ENCODE data around the gene PRM3.

PRM3 gene

GRCh38 chr16:11259655-11260595, 13.5 kb downstream of the PRM3 start:
- no peak for TF ChIP-seq CTCF (IDR thresholded peaks at IDR 0.05)
- H3K9me3 ChIP-seq (ENCODE audit: control insufficient read depth, low read length): no peaks in the 10 kb centered on the region
- no peaks in the 10 kb centered on the region for H3K36me3 ChIP-seq (ENCODE audit: control insufficient read depth, insufficient read depth, low read length)
- H3K79me2 ChIP-seq: no peaks in the 10 kb centered on the region
- no peak overlapping the region for H2AFZ ChIP-seq
- H3K27ac ChIP-seq: no peak overlapping the region
- H3K9ac ChIP-seq: no peak overlapping the region
- H3K4me2 ChIP-seq (ENCODE audit: low read length): no peak overlapping the region
- H3K4me3 ChIP-seq (ENCODE audit: low read depth, low read length): no peak overlapping the region
- H3K27me3 ChIP-seq (ENCODE audit: control insufficient read depth, insufficient read depth, low read length): no peaks in the 10 kb centered on the region
- peaks cover 3% of the 10 kb centered on the region for H3K4me1 ChIP-seq

- no peak overlapping the region for H3K4me3 ChIP-seq (ENCODE audit: low read depth, low read length)
- no peak overlapping the region for H3K4me2 ChIP-seq (ENCODE audit: low read length)
- peak overlapping the region; percentile 18 for H2AFZ ChIP-seq
- H3K9ac ChIP-seq: no peak overlapping the region
- H3K9me3 ChIP-seq (ENCODE audit: control insufficient read depth, low read length): no peaks in the 10 kb centered on the region
- H3K27ac ChIP-seq: no peak overlapping the region
- H3K36me3 ChIP-seq (ENCODE audit: control insufficient read depth, insufficient read depth, low read length): no peaks in the 10 kb centered on the region
- H3K79me2 ChIP-seq: no peaks in the 10 kb centered on the region
- peaks cover 3% of the 10 kb centered on the region for H3K4me1 ChIP-seq
- H3K27me3 ChIP-seq (ENCODE audit: control insufficient read depth, insufficient read depth, low read length): no peaks in the 10 kb centered on the region
- no peak for TF ChIP-seq CTCF (IDR thresholded peaks at IDR 0.05)
Measured at GRCh38 chr16:11258553-11259492, 14.6 kb downstream of the PRM3 start.

- Histone ChIP-seq H3K4me2 (ENCODE audit: low read length) (peak overlapping the region; percentile 98), H3K36me3 (ENCODE audit: control insufficient read depth, insufficient read depth, low read length) (no peaks in the 10 kb centered on the region), H2AFZ (peak overlapping the region; percentile 99), H3K4me3 (ENCODE audit: low read depth, low read length) (peak overlapping the region; percentile 91), H3K79me2 (no peaks in the 10 kb centered on the region), H3K9me3 (ENCODE audit: control insufficient read depth, low read length) (no peaks in the 10 kb centered on the region), H3K9ac (no peak overlapping the region), H3K27me3 (ENCODE audit: control insufficient read depth, insufficient read depth, low read length) (no peaks in the 10 kb centered on the region), H3K27ac (peak overlapping the region; percentile 86), H3K4me1 (peaks cover 3% of the 10 kb centered on the region)
- peak; percentile 72 for TF ChIP-seq CTCF (IDR thresholded peaks at IDR 0.05)
Measured at GRCh38 chr16:11257131-11257938, 16.1 kb downstream of the PRM3 start.

- H3K4me3 ChIP-seq (ENCODE audit: low read depth, low read length): peak overlapping the region; percentile 91
- TF ChIP-seq CTCF (IDR thresholded peaks at IDR 0.05): no peak
- H3K79me2 ChIP-seq: no peaks in the 10 kb centered on the region
- H3K27me3 ChIP-seq (ENCODE audit: control insufficient read depth, insufficient read depth, low read length): no peaks in the 10 kb centered on the region
- H2AFZ ChIP-seq: peak overlapping the region; percentile 99
- H3K36me3 ChIP-seq (ENCODE audit: control insufficient read depth, insufficient read depth, low read length): no peaks in the 10 kb centered on the region
- H3K4me2 ChIP-seq (ENCODE audit: low read length): peak overlapping the region; percentile 98
- H3K9me3 ChIP-seq (ENCODE audit: control insufficient read depth, low read length): no peaks in the 10 kb centered on the region
- peak overlapping the region; percentile 86 for H3K27ac ChIP-seq
- peak overlapping the region; percentile 12 for H3K9ac ChIP-seq
- H3K4me1 ChIP-seq: peaks cover 3% of the 10 kb centered on the region
Measured at GRCh38 chr16:11256661-11257130, 16.7 kb downstream of the PRM3 start.

Measured in parathyroid adenoma (tissue), 2 donors.